ENCODE results near the gene MBOAT7. TPM values are rescaled to one million over a fixed set of nuclear protein-coding genes. Genes with fewer than 3 reads are reported as not detected.
A peak's percentile ranks its signal among the peaks of the same experiment; 100 is the strongest.
"Not testable (repeated sequence)": the region's sequence is repeated elsewhere in the genome, so short reads cannot be mapped to it uniquely, and the experiment has no call there.

The MBOAT7 gene
- 16.1 TPM for polyA plus RNA-seq

DNA sequence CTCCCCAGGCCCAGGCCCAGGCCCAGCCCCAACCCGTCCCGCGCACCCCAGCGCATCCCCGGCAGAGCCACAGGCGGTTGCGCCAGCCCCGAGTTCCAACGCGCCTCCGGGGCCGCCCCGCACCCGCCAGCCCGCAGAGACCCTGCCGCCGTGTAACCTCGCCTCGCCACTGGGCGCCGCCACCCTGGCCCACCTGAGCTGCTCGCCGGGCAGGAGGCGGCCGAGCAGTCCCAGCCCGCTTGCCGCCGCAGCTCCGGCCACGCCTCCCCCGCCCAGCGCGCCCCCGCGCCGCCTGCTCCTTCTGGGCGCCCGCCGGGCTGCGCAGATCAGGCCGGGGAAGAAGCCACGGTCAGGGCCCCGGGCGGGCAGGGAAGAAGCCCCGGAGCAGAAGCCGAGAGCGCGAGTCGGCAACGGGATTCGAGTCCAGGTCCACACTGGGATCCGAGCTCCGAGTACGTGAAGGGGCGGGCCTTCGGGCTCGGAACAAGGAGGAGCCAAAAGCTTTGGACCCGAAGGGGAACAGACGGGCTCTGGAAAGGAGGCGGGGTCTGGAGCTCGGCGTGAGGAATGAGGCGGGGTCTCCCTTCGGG, at the start of gene MBOAT7:
Gene MBOAT7, minus strand, starts transcription at position 436 of the 590 bp plus-strand sequence. CDS start 1,072 bp downstream, outside the sequence.
- H3K36me3 Mint-ChIP-seq: no peaks in the 10 kb centered on the region
- H3K27ac Mint-ChIP-seq: peak within 1 kb of the TSS; percentile 98 to 100 (median 99)
- no peaks in the 10 kb centered on the region for H3K27me3 Mint-ChIP-seq
- H3K4me1 Mint-ChIP-seq: peaks cover 9 to 16% (median 16%) of the 10 kb centered on the region in 3 donors
- peak within 1 kb of the TSS; percentile 94 to 100 (median 98) for H3K4me3 Mint-ChIP-seq
- H3K9me3 Mint-ChIP-seq: no peaks in the 10 kb centered on the region

DNA sequence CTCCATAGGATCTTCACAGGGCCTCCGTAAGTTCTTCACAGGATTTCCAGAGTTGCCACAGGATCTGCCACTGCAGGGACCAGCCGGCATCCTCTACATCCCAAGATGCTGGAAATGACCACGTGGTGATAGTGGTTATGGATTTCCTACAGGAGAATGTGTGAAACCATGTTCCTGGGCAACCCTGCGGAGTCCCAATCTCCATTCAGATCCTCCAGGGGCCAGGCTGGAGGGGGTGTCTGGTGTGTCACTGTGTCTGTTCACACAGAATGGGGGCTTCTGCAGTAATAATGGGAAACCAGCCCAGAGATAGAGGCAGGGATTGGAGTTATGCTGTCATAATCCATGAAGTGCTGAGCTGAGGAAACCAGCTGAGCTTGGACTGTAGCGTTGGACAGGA, 44.6 kb upstream of the MBOAT7 start:
- Mint-ChIP-seq H3K27ac (peak overlapping the region in 1 of 3 donors; percentile 0), H3K9me3 (peaks cover 0 to 3% (median 0%) of the 10 kb centered on the region in 3 donors), H3K36me3 (no peaks in the 10 kb centered on the region), H3K4me1 (peaks cover 0 to 3% (median 0%) of the 10 kb centered on the region in 3 donors), H3K27me3 (peaks cover 19% of the 10 kb centered on the region), H3K4me3 (no peak overlapping the region)

DNA sequence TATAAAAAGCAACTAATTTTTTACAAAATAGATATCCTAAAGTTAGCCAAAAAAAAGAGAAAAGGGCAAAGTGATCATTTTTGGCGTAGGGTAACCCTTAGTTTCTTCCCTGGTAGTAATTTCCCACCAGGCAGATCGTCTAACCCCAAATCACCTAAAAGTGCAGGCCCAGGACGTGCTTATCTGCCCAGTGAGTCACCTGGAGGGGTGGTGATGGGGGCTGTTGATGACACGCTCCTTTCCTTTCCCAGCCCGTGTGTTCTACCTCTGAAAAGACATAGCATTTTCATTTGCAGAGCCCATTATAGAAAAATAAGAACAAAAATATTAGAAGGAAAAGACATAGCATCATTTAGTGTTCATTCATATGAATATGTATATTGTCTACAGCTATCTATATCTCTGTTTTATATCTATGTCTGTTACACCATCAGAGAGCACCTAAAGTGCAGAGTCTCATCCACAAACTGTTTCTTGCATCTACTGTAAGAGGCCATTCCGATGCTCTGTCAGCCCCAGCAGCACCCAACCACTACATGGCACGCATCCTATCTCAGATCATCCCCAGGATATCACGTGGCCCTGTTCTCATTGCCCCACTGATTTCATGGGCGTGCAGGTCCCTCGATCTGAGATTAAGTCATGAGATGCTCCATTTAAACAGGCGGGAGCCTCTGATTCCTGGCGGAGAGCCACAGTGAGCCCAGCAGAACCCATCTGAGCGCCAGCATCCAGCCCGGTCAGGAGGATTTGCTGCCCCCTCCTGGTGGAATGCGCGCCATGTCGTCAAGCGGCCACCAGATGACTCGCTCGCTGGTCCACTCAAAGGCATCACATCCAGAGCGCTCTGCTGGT, 41.9 kb upstream of the MBOAT7 start:
- Mint-ChIP-seq H3K4me3 (peak overlapping the region in 1 of 4 donors; percentile 3), H3K4me1 (peaks cover 0 to 3% (median 0%) of the 10 kb centered on the region in 3 donors), H3K27me3 (peaks cover 27% of the 10 kb centered on the region), H3K36me3 (no peaks in the 10 kb centered on the region), H3K9me3 (peaks cover 0 to 3% (median 2%) of the 10 kb centered on the region in 3 donors), H3K27ac (no peak overlapping the region)

DNA sequence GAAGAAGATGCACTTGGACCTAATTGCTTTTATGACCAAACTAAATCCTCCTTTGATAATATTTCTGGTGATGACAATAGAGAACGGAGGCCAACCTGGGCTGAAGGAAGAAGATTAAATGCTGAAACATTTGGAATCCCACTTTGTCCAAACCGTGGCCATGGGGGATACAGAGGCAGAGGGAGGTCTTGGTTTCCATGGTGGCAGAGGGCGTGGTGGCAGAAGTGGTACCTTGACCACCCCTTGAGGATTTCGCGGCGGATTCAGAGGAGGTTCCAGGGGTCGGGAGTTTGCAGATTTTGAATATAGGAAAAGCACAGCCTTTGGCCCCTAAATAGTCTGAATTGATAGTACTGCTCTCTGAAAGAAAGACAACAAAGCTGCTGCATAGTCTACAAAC, 40.7 kb upstream of the MBOAT7 start:
- Mint-ChIP-seq H3K4me1 (peaks cover 0 to 3% (median 0%) of the 10 kb centered on the region in 3 donors), H3K9me3 (peaks cover 0 to 3% (median 2%) of the 10 kb centered on the region in 3 donors), H3K27me3 (peaks cover 27% of the 10 kb centered on the region), H3K27ac (no peak overlapping the region), H3K36me3 (no peaks in the 10 kb centered on the region), H3K4me3 (no peak overlapping the region)

- Mint-ChIP-seq H3K27me3 (peaks cover 27% of the 10 kb centered on the region), H3K36me3 (no peaks in the 10 kb centered on the region), H3K27ac (no peak overlapping the region), H3K4me3 (no peak overlapping the region), H3K9me3 (peaks cover 0 to 3% (median 2%) of the 10 kb centered on the region in 3 donors), H3K4me1 (peaks cover 0 to 3% (median 2%) of the 10 kb centered on the region in 3 donors)
Observed at GRCh38 chr19:54229146-54229545, 39.8 kb upstream of the MBOAT7 start.

GRCh38 chr19:54224619-54225018, 35.2 kb upstream of the MBOAT7 start:
- H3K9me3 Mint-ChIP-seq, H3K4me3 Mint-ChIP-seq, H3K27ac Mint-ChIP-seq, H3K4me1 Mint-ChIP-seq, H3K36me3 Mint-ChIP-seq: not testable (repeated sequence)
- peaks cover 24% of the 10 kb centered on the region for H3K27me3 Mint-ChIP-seq

- H3K4me1 Mint-ChIP-seq, H3K27ac Mint-ChIP-seq: not testable (repeated sequence)
- H3K27me3 Mint-ChIP-seq: peaks cover 21% of the 10 kb centered on the region
Observed at GRCh38 chr19:54223937-54224281, 34.5 kb upstream of the MBOAT7 start.

DNA sequence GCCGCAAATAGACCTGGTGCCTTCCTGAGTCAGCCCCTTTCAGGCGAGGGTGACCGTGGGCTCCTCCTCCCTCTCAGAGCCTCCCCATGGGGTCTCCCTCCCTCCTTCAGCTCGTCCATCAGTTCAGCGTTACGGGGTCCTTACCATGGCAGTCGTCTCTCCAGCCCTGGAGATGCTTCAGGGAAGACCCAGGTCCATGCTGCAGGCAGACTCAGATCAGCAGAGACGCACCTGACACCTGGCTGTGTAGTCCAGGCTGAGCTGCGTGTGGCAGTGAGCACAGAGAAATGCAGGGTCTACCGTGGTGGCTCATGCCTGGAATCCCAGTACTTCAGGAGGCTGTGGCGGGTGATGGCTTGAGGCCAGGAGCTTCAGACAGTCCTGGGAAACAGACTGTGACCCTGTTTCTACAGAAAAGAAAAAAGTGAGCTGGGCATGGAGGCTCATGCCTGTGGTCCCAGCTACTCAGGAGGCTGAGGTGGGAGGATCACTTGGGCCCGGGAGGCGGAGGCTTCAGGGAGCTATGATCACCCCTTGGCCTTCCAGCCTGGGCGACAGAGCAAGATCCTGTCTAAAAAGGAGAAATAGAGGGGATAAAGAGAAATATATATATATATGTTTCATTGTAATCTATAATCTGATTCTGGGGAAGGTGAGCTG, 34.0 kb upstream of the MBOAT7 start:
- H3K36me3 Mint-ChIP-seq, H3K27ac Mint-ChIP-seq, H3K4me3 Mint-ChIP-seq, H3K9me3 Mint-ChIP-seq, H3K4me1 Mint-ChIP-seq: not testable (repeated sequence)
- peaks cover 17% of the 10 kb centered on the region for H3K27me3 Mint-ChIP-seq

More at GRCh38 chr19:54223937-54224281, 34.5 kb upstream of the MBOAT7 start:
- H3K4me3 Mint-ChIP-seq, H3K9me3 Mint-ChIP-seq, H3K36me3 Mint-ChIP-seq: not testable (repeated sequence)

- H3K27ac Mint-ChIP-seq, H3K9me3 Mint-ChIP-seq, H3K4me1 Mint-ChIP-seq, H3K4me3 Mint-ChIP-seq, H3K36me3 Mint-ChIP-seq: not testable (repeated sequence)
- peaks cover 13% of the 10 kb centered on the region for H3K27me3 Mint-ChIP-seq
Observed at GRCh38 chr19:54222474-54223276, 33.3 kb upstream of the MBOAT7 start, which contains the start of gene LILRB3. Gene LILRB3 (minus strand): TSS chr19:54223007. CDS start chr19:54222976, 31 bp downstream.

DNA sequence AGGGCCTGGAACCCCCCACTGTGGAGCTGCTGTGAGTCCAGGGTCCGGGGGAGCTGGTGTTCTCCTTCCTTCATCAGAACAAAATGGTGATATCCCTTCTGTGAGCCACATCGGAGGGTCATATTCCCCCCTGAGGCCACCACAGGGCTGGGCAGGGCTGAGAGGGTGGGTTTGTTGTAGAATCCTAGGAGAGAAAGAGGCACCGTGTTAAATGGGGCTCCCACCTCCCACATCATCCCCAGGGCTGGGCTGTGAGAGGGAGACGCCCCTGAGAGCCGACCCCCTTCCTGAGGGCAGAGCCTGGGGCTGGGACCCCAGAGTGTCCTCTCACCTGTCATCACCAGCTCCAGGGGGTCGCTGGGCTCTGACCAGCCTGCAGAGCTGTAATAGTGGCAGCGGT, 32.6 kb upstream of the MBOAT7 start:
- H3K27ac Mint-ChIP-seq, H3K4me1 Mint-ChIP-seq, H3K9me3 Mint-ChIP-seq, H3K36me3 Mint-ChIP-seq, H3K4me3 Mint-ChIP-seq: not testable (repeated sequence)
- H3K27me3 Mint-ChIP-seq: peaks cover 13% of the 10 kb centered on the region

DNA sequence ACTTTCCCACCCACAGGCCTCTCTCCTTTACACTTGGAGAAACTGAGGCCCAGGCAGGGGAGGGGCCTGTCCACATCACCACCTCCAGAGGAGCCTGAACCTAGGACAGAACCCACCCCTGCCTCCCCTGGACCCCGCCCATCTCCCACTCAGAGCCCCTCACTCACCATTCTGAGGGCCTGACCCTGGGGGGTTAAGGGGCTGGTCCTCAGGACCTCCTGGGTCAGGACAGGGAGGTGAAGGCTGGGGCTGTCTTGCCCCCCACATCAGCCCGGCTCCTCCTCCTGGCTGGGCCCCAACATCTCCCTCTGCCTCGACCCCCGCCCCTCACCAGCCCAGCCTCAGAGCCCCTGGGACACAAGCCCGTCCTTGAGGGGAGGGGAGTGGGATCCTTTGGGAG, 30.3 kb upstream of the MBOAT7 start:
- H3K27ac Mint-ChIP-seq, H3K4me1 Mint-ChIP-seq: not testable (repeated sequence)

DNA sequence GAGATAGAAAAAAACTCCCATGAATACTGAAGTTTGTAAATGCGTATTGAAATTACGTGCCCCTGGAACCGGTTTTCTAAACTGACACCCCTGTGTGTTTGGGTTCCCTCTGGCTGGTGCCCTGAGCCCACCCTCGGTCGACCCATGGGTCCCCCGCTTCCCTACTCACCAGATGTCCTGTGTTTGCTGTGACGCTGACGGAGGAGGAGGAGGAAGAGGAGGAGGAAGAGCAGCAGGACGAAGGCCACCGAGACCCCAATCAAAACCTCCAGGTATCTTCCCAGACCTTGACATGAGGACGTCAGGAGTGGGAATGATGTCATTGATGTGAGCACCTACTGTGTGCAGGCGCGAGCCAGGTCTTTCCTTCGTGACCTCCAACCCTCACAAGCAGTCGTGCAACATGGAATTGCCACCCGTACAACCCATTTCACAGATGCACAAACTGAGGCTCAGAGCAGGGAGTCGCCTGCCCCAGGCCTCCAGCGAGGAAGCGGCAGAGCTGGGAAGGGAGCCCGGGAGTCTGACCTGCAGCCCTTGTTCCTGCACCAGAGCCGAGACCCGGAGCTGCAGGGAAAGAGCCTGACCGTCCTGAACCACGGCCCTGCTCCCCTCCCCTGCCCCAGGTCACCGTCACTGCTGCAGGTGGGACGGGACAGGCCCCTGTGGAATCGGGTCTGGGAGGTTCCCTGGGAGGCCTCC, 29.7 kb upstream of the MBOAT7 start:
- peaks cover 13% of the 10 kb centered on the region for H3K27me3 Mint-ChIP-seq
- peaks cover 0 to 4% (median 3%) of the 10 kb centered on the region in 3 donors for H3K4me1 Mint-ChIP-seq
- no peak overlapping the region for H3K27ac Mint-ChIP-seq
- peaks cover 0 to 1% (median 1%) of the 10 kb centered on the region in 3 donors for H3K9me3 Mint-ChIP-seq
- H3K4me3 Mint-ChIP-seq: no peak overlapping the region
- H3K36me3 Mint-ChIP-seq: no peaks in the 10 kb centered on the region

More for the DNA sequence above, 30.3 kb upstream of the MBOAT7 start:
- H3K27me3 Mint-ChIP-seq: peaks cover 13% of the 10 kb centered on the region
- not testable (repeated sequence) for H3K9me3 Mint-ChIP-seq, H3K4me3 Mint-ChIP-seq, H3K36me3 Mint-ChIP-seq

DNA sequence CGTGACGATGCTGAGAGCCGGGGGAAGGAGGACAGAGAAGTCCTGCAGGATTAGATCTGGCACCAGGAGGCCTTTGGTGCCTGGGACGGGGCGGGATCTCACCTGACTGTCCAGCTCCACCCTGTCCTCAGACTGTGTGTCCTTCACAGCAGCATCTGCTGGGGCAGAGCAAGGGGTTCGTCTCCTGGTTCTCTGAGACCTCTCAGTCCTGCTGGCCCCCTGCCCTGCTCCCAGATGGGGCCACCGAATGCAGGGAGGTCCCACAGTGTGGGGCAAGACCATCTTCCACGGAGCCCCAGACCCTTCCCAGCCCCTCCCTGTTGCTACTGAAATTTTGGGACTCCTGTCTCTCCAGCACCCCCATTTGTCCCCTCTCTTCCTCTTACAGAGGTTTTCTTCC, 28.9 kb upstream of the MBOAT7 start:
- peaks cover 6% of the 10 kb centered on the region for H3K27me3 Mint-ChIP-seq
- H3K36me3 Mint-ChIP-seq: no peaks in the 10 kb centered on the region
- H3K9me3 Mint-ChIP-seq: peaks cover 0 to 3% (median 1%) of the 10 kb centered on the region in 3 donors
- H3K4me1 Mint-ChIP-seq: peaks cover 0 to 2% (median 1%) of the 10 kb centered on the region in 3 donors
- H3K4me3 Mint-ChIP-seq: no peak overlapping the region
- no peak overlapping the region for H3K27ac Mint-ChIP-seq

DNA sequence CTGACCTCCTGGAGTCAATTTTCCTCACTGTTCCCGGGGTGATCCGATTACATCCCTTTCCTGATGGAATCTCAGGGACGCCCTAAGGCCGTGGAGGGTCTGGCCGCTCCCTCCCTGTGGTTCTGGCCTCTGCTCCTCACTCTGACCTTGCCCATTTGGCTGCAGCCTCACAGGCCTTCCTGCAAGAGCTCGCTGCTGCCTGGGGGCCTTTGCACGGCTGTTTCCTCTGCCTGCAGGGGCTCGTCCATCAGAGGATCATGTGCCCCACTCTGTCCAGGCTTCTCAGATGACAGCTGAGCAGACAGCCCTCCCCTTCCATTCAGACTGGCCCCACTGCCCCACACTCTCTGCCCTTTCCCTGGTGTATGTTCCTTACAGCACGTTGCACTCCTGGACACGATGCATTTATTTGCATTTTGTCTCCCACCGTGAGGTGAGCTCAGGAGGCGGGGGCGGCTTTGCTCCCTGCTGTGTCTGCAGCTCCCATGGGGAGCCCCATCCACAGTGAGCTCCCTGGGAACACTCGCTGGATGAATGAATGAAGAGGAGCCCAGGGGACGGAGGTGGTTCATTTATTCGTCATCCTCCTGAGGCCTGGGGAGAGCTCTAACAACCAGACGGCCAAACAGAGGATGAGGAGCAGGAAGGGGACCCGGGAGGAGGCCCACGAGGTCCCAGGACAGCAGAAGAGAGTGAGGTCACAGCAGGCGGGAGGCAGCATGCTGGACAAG, 28.3 kb upstream of the MBOAT7 start:
- not testable (repeated sequence) for H3K27ac Mint-ChIP-seq, H3K9me3 Mint-ChIP-seq, H3K4me1 Mint-ChIP-seq, H3K36me3 Mint-ChIP-seq, H3K4me3 Mint-ChIP-seq, H3K27me3 Mint-ChIP-seq

All from IgD-negative memory B cell (primary cell).